ENCODE results near the gene HECTD1. TPM values are rescaled to one million over a fixed set of nuclear protein-coding genes. Genes with fewer than 3 reads are reported as not detected.
A peak's percentile ranks its signal among the peaks of the same experiment; 100 is the strongest.

HECTD1 gene
- total RNA-seq, 4 donors from 2014 or later: 252 to 382 (median 289) TPM

DNA sequence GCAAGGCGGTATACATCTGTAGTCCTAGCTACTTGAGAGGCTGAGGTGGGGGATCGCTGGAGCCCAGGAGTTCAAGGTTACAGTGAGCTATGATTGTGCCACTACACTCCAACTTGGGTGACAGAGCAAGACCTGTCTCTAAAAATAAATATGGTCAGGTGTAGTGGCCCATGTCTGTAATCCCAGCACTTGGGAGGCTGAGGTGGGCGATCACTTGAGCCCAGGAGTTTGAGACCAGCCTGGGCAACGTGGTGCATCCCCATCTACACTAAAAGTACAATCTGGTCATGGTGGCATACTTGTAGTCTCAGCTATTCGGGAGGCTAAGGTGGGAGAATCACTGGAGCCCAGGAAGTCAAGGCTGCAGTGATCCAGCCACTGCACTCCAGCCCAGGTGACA, 40.6 kb downstream of the HECTD1 start:
- Histone ChIP-seq H3K27me3 (no peaks in the 10 kb centered on the region), H3K9me3 (no peaks in the 10 kb centered on the region), H3K4me3 (replicated peaks in 1 of 3) (no peak overlapping the region), H3K4me1 (peaks cover 13 to 29% of the 10 kb centered on the region in 2 donors), H3K36me3 (peaks cover 17 to 19% of the 10 kb centered on the region in 2 donors), H3K27ac (peak overlapping the region in 1 of 3 donors; percentile 5)
- intact Hi-C loops (cut with DNase I): loop anchor here (10.0 kb wide), 1 partner anchor 188 kb away; no protein-coding TSS in a partner anchor
- WGBS, 2 donors: 92 to 94% methylated on average over 5 of the region's 5 CpGs
- DNase-seq: no peak
- no peak for TF ChIP-seq POLR2A (IDR thresholded peaks at IDR 0.05)
- TF ChIP-seq, protein P1, sequence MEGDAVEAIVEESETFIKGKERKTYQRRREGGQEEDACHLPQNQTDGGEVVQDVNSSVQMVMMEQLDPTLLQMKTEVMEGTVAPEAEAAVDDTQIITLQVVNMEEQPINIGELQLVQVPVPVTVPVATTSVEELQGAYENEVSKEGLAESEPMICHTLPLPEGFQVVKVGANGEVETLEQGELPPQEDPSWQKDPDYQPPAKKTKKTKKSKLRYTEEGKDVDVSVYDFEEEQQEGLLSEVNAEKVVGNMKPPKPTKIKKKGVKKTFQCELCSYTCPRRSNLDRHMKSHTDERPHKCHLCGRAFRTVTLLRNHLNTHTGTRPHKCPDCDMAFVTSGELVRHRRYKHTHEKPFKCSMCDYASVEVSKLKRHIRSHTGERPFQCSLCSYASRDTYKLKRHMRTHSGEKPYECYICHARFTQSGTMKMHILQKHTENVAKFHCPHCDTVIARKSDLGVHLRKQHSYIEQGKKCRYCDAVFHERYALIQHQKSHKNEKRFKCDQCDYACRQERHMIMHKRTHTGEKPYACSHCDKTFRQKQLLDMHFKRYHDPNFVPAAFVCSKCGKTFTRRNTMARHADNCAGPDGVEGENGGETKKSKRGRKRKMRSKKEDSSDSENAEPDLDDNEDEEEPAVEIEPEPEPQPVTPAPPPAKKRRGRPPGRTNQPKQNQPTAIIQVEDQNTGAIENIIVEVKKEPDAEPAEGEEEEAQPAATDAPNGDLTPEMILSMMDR (IDR thresholded peaks at IDR 0.05): no peak

GRCh38 chr14:31166271-31166561, 41.4 kb downstream of the HECTD1 start:
- Histone ChIP-seq H3K4me1 (peaks cover 13 to 29% of the 10 kb centered on the region in 2 donors), H3K27ac (peak overlapping the region in 2 of 3 donors; percentile 2 to 66), H3K27me3 (no peaks in the 10 kb centered on the region), H3K4me3 (replicated peaks in 1 of 3) (no peak overlapping the region), H3K9me3 (no peaks in the 10 kb centered on the region), H3K36me3 (peaks cover 16 to 18% of the 10 kb centered on the region in 2 donors)
- DNase-seq: no peak
- intact Hi-C loops (cut with DNase I): loop anchor here (10.0 kb wide), 1 partner anchor 189 kb away; no protein-coding TSS in a partner anchor
- TF ChIP-seq, protein P1 (IDR thresholded peaks at IDR 0.05): no peak
- no peak for TF ChIP-seq POLR2A (IDR thresholded peaks at IDR 0.05)
- WGBS, 2 donors: 87 to 94% methylated on average over 3 of the region's 3 CpGs

- intact Hi-C loops (cut with DNase I): loop anchor here (10.0 kb wide), 1 partner anchor 191 kb away; no protein-coding TSS in a partner anchor
- H3K36me3 ChIP-seq: peaks cover 15 to 22% of the 10 kb centered on the region in 2 donors
- no peak for DNase-seq
- H3K27me3 ChIP-seq: no peaks in the 10 kb centered on the region
- H3K4me3 ChIP-seq (replicated peaks in 1 of 3): no peak overlapping the region
- H3K9me3 ChIP-seq: no peaks in the 10 kb centered on the region
- no peak for TF ChIP-seq POLR2A (IDR thresholded peaks at IDR 0.05)
- TF ChIP-seq, protein P1 (IDR thresholded peaks at IDR 0.05): no peak
- H3K27ac ChIP-seq: peak overlapping the region in 2 of 3 donors; percentile 36 to 66
- 84 to 91% methylated on average over 4 of the region's 4 CpGs for WGBS, 2 donors
- peaks cover 13 to 29% of the 10 kb centered on the region in 2 donors for H3K4me1 ChIP-seq
Observed at GRCh38 chr14:31164115-31164514, 43.5 kb downstream of the HECTD1 start.

DNA sequence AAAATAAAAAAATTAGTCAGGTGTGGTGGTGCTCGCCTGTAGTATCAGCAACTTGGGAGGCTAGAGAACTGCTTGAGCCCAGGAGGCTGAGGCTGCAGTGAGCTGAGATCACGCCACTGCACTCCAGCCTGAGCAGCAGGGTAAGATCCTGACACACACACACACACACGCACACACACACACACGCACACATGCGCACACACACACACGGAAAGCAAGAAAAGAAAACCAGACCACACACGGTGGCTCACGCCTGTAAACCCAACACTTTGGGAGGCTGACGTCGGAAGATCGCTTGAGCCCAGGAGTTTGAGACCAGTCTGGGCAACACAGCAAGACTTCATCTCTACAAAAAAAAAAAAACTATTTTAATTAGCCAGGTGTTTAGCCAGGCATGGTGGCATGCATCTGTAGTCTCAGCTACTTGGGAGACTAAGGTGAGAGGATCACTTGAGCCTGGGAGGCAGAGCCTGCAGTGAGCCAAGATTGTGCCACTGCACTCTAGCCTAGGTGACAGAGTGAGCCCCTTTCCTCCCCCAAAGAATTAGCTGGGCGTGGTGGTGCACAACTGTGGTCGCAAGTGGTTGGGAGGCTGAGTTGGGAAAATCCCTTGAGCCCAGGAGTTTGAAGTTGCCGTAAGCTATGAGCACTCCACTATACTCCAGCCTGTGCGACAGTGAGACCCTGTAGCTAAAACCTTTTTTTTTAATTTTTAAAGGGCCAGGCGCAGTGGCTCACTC, 44.5 kb downstream of the HECTD1 start:
- H3K27ac ChIP-seq: peak overlapping the region in 2 of 3 donors; percentile 36 to 47
- no peak for TF ChIP-seq POLR2A (IDR thresholded peaks at IDR 0.05)
- TF ChIP-seq, protein P1 (IDR thresholded peaks at IDR 0.05): no peak

DNA sequence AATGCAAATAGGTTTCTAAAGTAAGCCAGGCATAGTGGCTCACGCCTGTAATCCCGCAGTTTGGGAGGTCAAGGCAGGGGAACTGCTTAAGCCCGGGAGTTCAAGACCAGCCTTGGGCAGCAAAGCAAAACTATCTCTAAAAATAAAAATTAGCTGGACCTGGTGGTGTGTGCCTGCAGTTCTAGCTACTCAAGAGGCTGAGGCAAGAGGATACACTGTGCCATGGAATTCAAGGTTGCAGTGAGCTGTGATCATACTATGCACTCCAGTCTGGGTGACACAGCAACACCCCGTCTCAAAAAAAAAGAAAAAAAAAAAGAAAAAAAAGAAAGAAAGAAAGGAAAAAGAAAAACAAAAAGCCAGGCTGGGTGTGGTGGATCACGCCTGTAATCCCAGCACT, 46.3 kb downstream of the HECTD1 start:
- TF ChIP-seq, protein P1 (IDR thresholded peaks at IDR 0.05): no peak
- no peak for TF ChIP-seq POLR2A (IDR thresholded peaks at IDR 0.05)
- Histone ChIP-seq H3K4me1 (peaks cover 13 to 29% of the 10 kb centered on the region in 2 donors), H3K27ac (no peak overlapping the region)

More for the DNA sequence above, 44.5 kb downstream of the HECTD1 start:
- intact Hi-C loops (cut with DNase I): loop anchor here (10.0 kb wide), 1 partner anchor 192 kb away; no protein-coding TSS in a partner anchor
- Histone ChIP-seq H3K27me3 (no peaks in the 10 kb centered on the region), H3K4me3 (replicated peaks in 1 of 3) (no peak overlapping the region), H3K36me3 (peaks cover 12 to 20% of the 10 kb centered on the region in 2 donors), H3K4me1 (peaks cover 13 to 29% of the 10 kb centered on the region in 2 donors), H3K9me3 (no peaks in the 10 kb centered on the region)
- 94 to 96% methylated on average over 14 to 16 of the region's 16 CpGs for WGBS, 2 donors
- no peak for DNase-seq

More for the DNA sequence above, 46.3 kb downstream of the HECTD1 start:
- 93 to 95% methylated on average over 5 of the region's 5 CpGs for WGBS, 2 donors
- Histone ChIP-seq H3K36me3 (peaks cover 0 to 11% of the 10 kb centered on the region in 2 donors), H3K9me3 (no peaks in the 10 kb centered on the region), H3K4me3 (replicated peaks in 1 of 3) (no peak overlapping the region), H3K27me3 (no peaks in the 10 kb centered on the region)
- intact Hi-C loops (cut with DNase I): loop anchor here (10.0 kb wide), 1 partner anchor 194 kb away; no protein-coding TSS in a partner anchor
- no peak for DNase-seq

Measured in thyroid gland (tissue), 4 donors.